CD14-positive monocyte (primary cell): ENCODE measurements around the gene ZDHHC5. TPM values are rescaled to one million over a fixed set of nuclear protein-coding genes. Genes with fewer than 3 reads are reported as not detected.
A peak's percentile ranks its signal among the peaks of the same experiment; 100 is the strongest.

Experiments used
- DNase-seq, 3 donors: peaks; one replicate each; pipeline ENCODE4 v3.0.0-alpha.2; 2011 to 2022
- H2AFZ ChIP-seq: 2 replicates; pipeline ENCODE4 v1.6.0; 2012; ENCODE audit warnings: mild to moderate bottlenecking, low read depth, low read length, inconsistent platforms; ENCODE audit not compliant: insufficient read depth, poor library complexity, severe bottlenecking
- H3K27ac ChIP-seq, 2 donors: 1 replicate in 1 of 2; 2 replicates in 1 of 2; pipeline ENCODE4 v1.5.1; 2012 to 2013; ENCODE audit warnings: low read length in 2 of 2, control low read depth in 1 of 2, inconsistent platforms in 1 of 2, low read depth in 1 of 2, mild to moderate bottlenecking in 1 of 2
- H3K27me3 ChIP-seq, 2 donors: one replicate each; pipeline versions ENCODE4 v1.6.0 to v1.6.1; 2011 to 2013; ENCODE audit warnings: low read length in 2 of 2; ENCODE audit not compliant: control insufficient read depth in 2 of 2, insufficient read depth in 2 of 2
- H3K36me3 ChIP-seq, 2 donors: replicated peaks in 1 of 2; 1 replicate in 1 of 2; 2 replicates in 1 of 2; pipeline versions ENCODE4 v1.5.1 to v1.6.1; 2012 to 2013; ENCODE audit warnings: low read length in 2 of 2, control low read depth in 1 of 2, inconsistent platforms in 1 of 2, mild to moderate bottlenecking in 1 of 2; ENCODE audit not compliant: insufficient read depth in 2 of 2, control insufficient read depth in 1 of 2
- H3K4me1 ChIP-seq, 2 donors: 1 replicate in 1 of 2; 2 replicates in 1 of 2; pipeline versions ENCODE4 v1.5.1 to v1.6.1; 2012 to 2013; ENCODE audit warnings: low read length in 2 of 2, control low read depth in 1 of 2, inconsistent platforms in 1 of 2, mild to moderate bottlenecking in 1 of 2, moderate library complexity in 1 of 2; ENCODE audit not compliant: insufficient read depth in 2 of 2, control insufficient read depth in 1 of 2
- H3K4me2 ChIP-seq: replicated peaks from 2 replicates; pipeline ENCODE3; 2012; ENCODE audit warnings: low read length, moderate library complexity, mild to moderate bottlenecking; ENCODE audit not compliant: poor library complexity, severe bottlenecking; ENCODE audit errors: extremely low read depth
- H3K4me3 ChIP-seq, 3 experiments: fragments of 200-600 bp in 1 of 3; sonication (generic) in 1 of 3; replicated peaks in 1 of 3; 1 replicate in 2 of 3; 2 replicates in 1 of 3; pipeline ENCODE4 v1.5.1; 2011 to 2013; ENCODE audit warnings: low read length in 3 of 3, mild to moderate bottlenecking in 3 of 3, control low read depth in 2 of 3, low read depth in 2 of 3, inconsistent platforms in 1 of 3, moderate library complexity in 1 of 3
- H3K79me2 ChIP-seq: 2 replicates; pipeline ENCODE4 v1.6.0; 2012; ENCODE audit warnings: mild to moderate bottlenecking, control low read depth, inconsistent platforms, low read length, moderate library complexity; ENCODE audit not compliant: insufficient read depth
- H3K9ac ChIP-seq: 2 replicates; pipeline ENCODE4 v1.6.0; 2017; ENCODE audit warnings: low read length, mild to moderate bottlenecking; ENCODE audit not compliant: insufficient read depth, poor library complexity, severe bottlenecking
- H3K9me3 ChIP-seq, 2 donors: replicated peaks in 1 of 2; 1 replicate in 1 of 2; 2 replicates in 1 of 2; pipeline versions ENCODE4 v1.5.1 to v1.6.1; 2012 to 2013; ENCODE audit warnings: low read length in 2 of 2, control low read depth in 1 of 2; ENCODE audit not compliant: control insufficient read depth in 1 of 2, insufficient read depth in 1 of 2
- H4K20me1 ChIP-seq: 2 replicates; pipeline ENCODE4 v1.6.0; 2012; ENCODE audit warnings: mild to moderate bottlenecking, low read length, control low read depth, moderate library complexity; ENCODE audit not compliant: insufficient read depth
- H3K27ac Mint-ChIP-seq, 7 donors: one replicate each; pipeline ENCODE4 v1.8.0; 2020; ENCODE audit warnings: mild to moderate bottlenecking in 7 of 7, mixed read lengths in 7 of 7, moderate library complexity in 6 of 7, inconsistent platforms in 2 of 7
- H3K27me3 Mint-ChIP-seq, 3 donors: one replicate each; pipeline ENCODE4 v1.8.0; 2021 to 2022; ENCODE audit warnings: low read depth in 3 of 3, mild to moderate bottlenecking in 3 of 3, mixed read lengths in 3 of 3, moderate library complexity in 3 of 3, inconsistent platforms in 1 of 3
- H3K36me3 Mint-ChIP-seq, 2 donors: one replicate each; pipeline ENCODE4 v1.8.0; 2020; ENCODE audit warnings: mixed read lengths in 2 of 2, inconsistent platforms in 1 of 2, mild to moderate bottlenecking in 1 of 2
- H3K4me1 Mint-ChIP-seq: one replicate; pipeline ENCODE4 v1.8.0; 2020; ENCODE audit warnings: mild to moderate bottlenecking, mixed read lengths
- H3K4me3 Mint-ChIP-seq, 2 donors: one replicate each; pipeline ENCODE4 v1.8.0; 2020; ENCODE audit warnings: mild to moderate bottlenecking in 2 of 2, mixed read lengths in 2 of 2, moderate library complexity in 1 of 2
- H3K9me3 Mint-ChIP-seq, 7 donors: one replicate each; pipeline ENCODE4 v1.8.0; 2020 to 2022; ENCODE audit warnings: mixed read lengths in 7 of 7, mild to moderate bottlenecking in 6 of 7, moderate library complexity in 6 of 7, inconsistent platforms in 2 of 7
- CTCF ChIP-seq: fragments of 200-600 bp; IDR thresholded peaks from one replicate; pipeline ENCODE4 v1.8.0; 2022; ENCODE audit warnings: antibody characterized with exemption, mild to moderate bottlenecking
- WGBS: methylation state at CpG from one replicate; pipeline ENCODE4 v1.1.5; 2013; ENCODE audit warnings: missing lambda C conversion rate; ENCODE audit not compliant: insufficient coverage; 5-methylcytosine and 5-hydroxymethylcytosine counted together
- intact Hi-C, 2 donors: fragments of 100-400 bp; cut with micrococcal nuclease; formaldehyde crosslinking; loops; one replicate each; pipeline versions ENCODE4 v1.15.0 to v1.15.1; 2023
- polyA plus RNA-seq, 3 donors: library from polyadenylated mRNA; depleted of rRNA in 1 of 3; unstranded in 2 of 3; stranded (reverse) in 1 of 3; fragments of 300-500 nt in 2 of 3; fragments of >200 nt in 1 of 3; fragmentation: Illumina TruSeq in 2 of 3; gene quantifications; 1 replicate in 2 of 3; 2 replicates in 1 of 3; pipeline ENCODE4 v1.2.3, GENCODE V29; 2012 to 2021

The ZDHHC5 gene
- polyA plus RNA-seq, 3 donors = 28.6 to 37.9 (median 31.8) TPM

GRCh38 chr11:57679396-57679795 is 11.5 kb downstream of the ZDHHC5 start:
- no peak overlapping the region for H3K27ac ChIP-seq
- no peaks in the 10 kb centered on the region for H3K27me3 ChIP-seq
- no peak overlapping the region for H3K9ac ChIP-seq
- no peak overlapping the region for H3K4me3 ChIP-seq
- H4K20me1 ChIP-seq = peaks cover 89% of the 10 kb centered on the region
- Mint-ChIP-seq H3K27me3 (peaks cover 0 to 2% (median 0%) of the 10 kb centered on the region in 3 donors), H3K4me1 (peaks cover 8% of the 10 kb centered on the region), H3K4me3 (no peak overlapping the region), H3K9me3 (no peaks in the 10 kb centered on the region), H3K36me3 (peaks cover 61 to 76% of the 10 kb centered on the region in 2 donors), H3K27ac (no peak overlapping the region)
- H3K4me1 ChIP-seq = no peaks in the 10 kb centered on the region
- H3K4me2 ChIP-seq = no peak overlapping the region
- no peak for TF ChIP-seq CTCF
- peaks cover 84% of the 10 kb centered on the region for H3K79me2 ChIP-seq
- WGBS = 100% methylated on average over 2 of the region's 4 CpGs
- peaks cover 64 to 95% of the 10 kb centered on the region in 2 donors for H3K36me3 ChIP-seq
- no peak overlapping the region for H2AFZ ChIP-seq
- no peak for DNase-seq
- intact Hi-C loops = no loop called here
- H3K9me3 ChIP-seq = no peaks in the 10 kb centered on the region

DNA sequence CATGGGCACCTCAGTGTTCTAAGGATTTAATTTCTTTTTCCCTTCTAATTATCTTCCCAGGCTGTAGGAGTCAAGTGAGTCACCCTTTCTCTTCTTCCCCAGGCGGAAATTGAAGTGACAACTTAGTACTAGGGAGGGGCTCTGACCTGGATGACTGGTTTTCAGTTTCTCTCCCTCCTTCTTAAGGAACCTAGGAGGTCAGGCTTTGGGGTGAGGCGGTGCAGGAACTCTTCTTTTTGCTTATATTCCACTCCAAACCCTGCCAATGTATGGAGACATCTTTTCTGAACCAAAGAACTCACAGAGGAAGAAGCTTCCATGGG is 12.6 kb downstream of the ZDHHC5 start:
- intact Hi-C loops = no loop called here
- peaks cover 65 to 76% of the 10 kb centered on the region in 2 donors for H3K36me3 Mint-ChIP-seq
- TF ChIP-seq CTCF = no peak
- H3K4me1 Mint-ChIP-seq = peaks cover 5% of the 10 kb centered on the region
- H3K27me3 ChIP-seq = no peaks in the 10 kb centered on the region
- H3K4me1 ChIP-seq = no peaks in the 10 kb centered on the region
- H2AFZ ChIP-seq = no peak overlapping the region
- H3K27ac Mint-ChIP-seq = peak overlapping the region in 2 of 7 donors; percentile 48 to 58
- DNase-seq = no peak
- no peaks in the 10 kb centered on the region for H3K9me3 Mint-ChIP-seq
- no peak overlapping the region for H3K9ac ChIP-seq
- H3K4me3 ChIP-seq = no peak overlapping the region
- peaks cover 0 to 2% (median 0%) of the 10 kb centered on the region in 3 donors for H3K27me3 Mint-ChIP-seq
- peaks cover 79% of the 10 kb centered on the region for H3K79me2 ChIP-seq
- H4K20me1 ChIP-seq = peaks cover 89% of the 10 kb centered on the region
- H3K27ac ChIP-seq = peak overlapping the region in 1 of 2 donors; percentile 29
- no peak overlapping the region for H3K4me2 ChIP-seq
- H3K9me3 ChIP-seq = no peaks in the 10 kb centered on the region
- H3K36me3 ChIP-seq = peaks cover 70 to 95% of the 10 kb centered on the region in 2 donors
- no CpG with 5 or more reads among the region's 2 CpGs for WGBS
- H3K4me3 Mint-ChIP-seq = no peak overlapping the region
